ENCODE measurements around the gene SCRT2. TPM values are rescaled to one million over a fixed set of nuclear protein-coding genes. Genes with fewer than 3 reads are reported as not detected.
A peak's percentile ranks its signal among the peaks of the same experiment; 100 is the strongest.

The SCRT2 gene
- total RNA-seq, 2 experiments from 2014 or later: not detected

GRCh38 chr20:668050-668449 lies 7.6 kb downstream of the SCRT2 start:
- H3K27me3 Mint-ChIP-seq: peaks cover 46% of the 10 kb centered on the region
- no peak overlapping the region for H3K4me3 Mint-ChIP-seq
- H3K4me1 Mint-ChIP-seq: peaks cover 2% of the 10 kb centered on the region
- CTCF ChIA-PET: interaction anchor here (1.0 to 2.7 kb wide), 5 partner anchors 11 to 90 kb away, joined by 3 to 10 read pairs (median 5); no protein-coding TSS in a partner anchor
- no peak for ATAC-seq
- intact Hi-C loops (cut with DNase I, micrococcal nuclease): loop anchor here (5.0 kb wide), 1 partner anchor 316 kb away; no protein-coding TSS in a partner anchor
- POLR2A ChIA-PET: no interaction called here
- no peak overlapping the region for H3K27ac Mint-ChIP-seq
- H3K9me3 Mint-ChIP-seq (ENCODE audit: low read depth): no peaks in the 10 kb centered on the region
- DNase-seq: no peak
- H3K36me3 Mint-ChIP-seq (ENCODE audit: low read depth): no peaks in the 10 kb centered on the region

GRCh38 chr20:667351-668034 lies 8.1 kb downstream of the SCRT2 start:
- DNase-seq (peak; percentile 83), ATAC-seq (peak; percentile 66)
- H3K9me3 Mint-ChIP-seq (ENCODE audit: low read depth): no peaks in the 10 kb centered on the region
- no peak overlapping the region for H3K4me3 Mint-ChIP-seq
- peaks cover 4% of the 10 kb centered on the region for H3K4me1 Mint-ChIP-seq
- no peak overlapping the region for H3K27ac Mint-ChIP-seq
- H3K36me3 Mint-ChIP-seq (ENCODE audit: low read depth): no peaks in the 10 kb centered on the region
- peaks cover 47% of the 10 kb centered on the region for H3K27me3 Mint-ChIP-seq
- ChIA-PET POLR2A (interaction anchor here (0.6 kb wide), 1 partner anchor 186 kb away, joined by 5 read pairs; no protein-coding TSS in a partner anchor), CTCF (interaction anchor here (0.6 to 2.7 kb wide), 20 partner anchors 11 to 312 kb away, joined by 3 to 11 read pairs (median 4); partner anchors contain the start of gene SLC52A3)
- intact Hi-C loops (cut with DNase I, micrococcal nuclease): loop anchor here (1.0 to 5.0 kb wide), 2 partner anchors 106 to 315 kb away; no protein-coding TSS in a partner anchor

DNA sequence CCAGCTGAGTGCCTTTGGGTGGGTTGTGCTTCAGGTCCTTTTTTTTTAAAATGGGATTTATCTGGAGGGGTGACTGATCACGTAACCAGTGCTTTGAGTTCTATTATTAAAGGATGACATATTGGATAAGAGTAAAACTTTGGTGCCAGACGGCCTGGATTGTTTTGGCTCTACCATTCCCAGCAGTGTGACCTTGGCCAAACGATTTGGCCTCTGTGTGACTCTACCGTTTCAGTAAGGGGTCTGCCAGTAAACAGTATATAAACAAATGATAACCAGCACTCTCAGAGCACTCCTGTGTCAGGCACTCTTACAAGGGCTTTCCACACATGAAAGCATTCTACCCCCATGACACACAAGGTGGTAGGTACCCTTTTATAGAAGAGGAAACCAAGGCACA lies 8.7 kb downstream of the SCRT2 start:
- ATAC-seq (no peak), DNase-seq (no peak)
- POLR2A ChIA-PET: no interaction called here
- H3K9me3 Mint-ChIP-seq (ENCODE audit: low read depth): no peaks in the 10 kb centered on the region
- H3K27ac Mint-ChIP-seq: no peak overlapping the region
- no peaks in the 10 kb centered on the region for H3K36me3 Mint-ChIP-seq (ENCODE audit: low read depth)
- intact Hi-C loops (cut with DNase I, micrococcal nuclease): loop anchor here (1.0 to 5.0 kb wide), 2 partner anchors 106 to 315 kb away; no protein-coding TSS in a partner anchor
- H3K27me3 Mint-ChIP-seq: peaks cover 45% of the 10 kb centered on the region
- H3K4me3 Mint-ChIP-seq: no peak overlapping the region
- peaks cover 4% of the 10 kb centered on the region for H3K4me1 Mint-ChIP-seq
- CTCF ChIA-PET: interaction anchor here (0.6 to 2.7 kb wide), 20 partner anchors 10 to 311 kb away, joined by 3 to 11 read pairs (median 4); partner anchors contain the start of gene SLC52A3

- Mint-ChIP-seq H3K27me3 (peaks cover 47% of the 10 kb centered on the region), H3K4me3 (no peak overlapping the region), H3K27ac (no peak overlapping the region), H3K4me1 (peaks cover 6% of the 10 kb centered on the region), H3K36me3 (ENCODE audit: low read depth) (no peaks in the 10 kb centered on the region), H3K9me3 (ENCODE audit: low read depth) (no peaks in the 10 kb centered on the region)
- POLR2A ChIA-PET: no interaction called here
- ATAC-seq (no peak), DNase-seq (no peak)
- CTCF ChIA-PET: interaction anchor here (0.7 to 2.3 kb wide), 3 partner anchors 18 to 74 kb away, joined by 3 to 5 read pairs (median 3); no protein-coding TSS in a partner anchor
- intact Hi-C loops (cut with DNase I, micrococcal nuclease): loop anchor here (5.0 kb wide), 1 partner anchor 313 kb away; no protein-coding TSS in a partner anchor
Observed at GRCh38 chr20:665276-665675, 10.3 kb downstream of the SCRT2 start.

- Mint-ChIP-seq H3K4me1 (peaks cover 6% of the 10 kb centered on the region), H3K36me3 (ENCODE audit: low read depth) (no peaks in the 10 kb centered on the region), H3K27me3 (peaks cover 50% of the 10 kb centered on the region), H3K9me3 (ENCODE audit: low read depth) (no peaks in the 10 kb centered on the region), H3K4me3 (no peak overlapping the region), H3K27ac (no peak overlapping the region)
- CTCF ChIA-PET: interaction anchor here (0.6 to 2.3 kb wide), 5 partner anchors 11 to 75 kb away, joined by 3 to 5 read pairs (median 3); partner anchors contain the start of gene SCRT2
- intact Hi-C loops (cut with DNase I, micrococcal nuclease): no loop called here
- DNase-seq (no peak), ATAC-seq (no peak)
- POLR2A ChIA-PET: no interaction called here
Observed at GRCh38 chr20:664576-664975, 11.0 kb downstream of the SCRT2 start.

GRCh38 chr20:664151-664550 lies 11.5 kb downstream of the SCRT2 start:
- no peak overlapping the region for H3K4me3 Mint-ChIP-seq
- ATAC-seq (no peak), DNase-seq (no peak)
- POLR2A ChIA-PET: no interaction called here
- H3K9me3 Mint-ChIP-seq (ENCODE audit: low read depth): no peaks in the 10 kb centered on the region
- peaks cover 6% of the 10 kb centered on the region for H3K4me1 Mint-ChIP-seq
- H3K27me3 Mint-ChIP-seq: peaks cover 52% of the 10 kb centered on the region
- intact Hi-C loops (cut with DNase I, micrococcal nuclease): no loop called here
- H3K27ac Mint-ChIP-seq: no peak overlapping the region
- CTCF ChIA-PET: interaction anchor here (0.6 to 2.3 kb wide), 4 partner anchors 12 to 75 kb away, joined by 3 to 5 read pairs (median 3); partner anchors contain the start of gene SCRT2
- no peaks in the 10 kb centered on the region for H3K36me3 Mint-ChIP-seq (ENCODE audit: low read depth)

- ChIA-PET CTCF (interaction anchor here (0.6 to 2.3 kb wide), 3 partner anchors 12 to 33 kb away, joined by 3 to 5 read pairs (median 3); partner anchors contain the start of gene SCRT2), POLR2A (no interaction called here)
- peak overlapping the region; percentile 27 for H3K4me3 Mint-ChIP-seq
- no peak overlapping the region for H3K27ac Mint-ChIP-seq
- H3K36me3 Mint-ChIP-seq (ENCODE audit: low read depth): no peaks in the 10 kb centered on the region
- ATAC-seq (peak; percentile 39), DNase-seq (peak; percentile 45)
- H3K27me3 Mint-ChIP-seq: peaks cover 55% of the 10 kb centered on the region
- H3K9me3 Mint-ChIP-seq (ENCODE audit: low read depth): no peaks in the 10 kb centered on the region
- intact Hi-C loops (cut with DNase I, micrococcal nuclease): no loop called here
- H3K4me1 Mint-ChIP-seq: peaks cover 6% of the 10 kb centered on the region
Observed at GRCh38 chr20:663315-664090, 12.1 kb downstream of the SCRT2 start.

DNA sequence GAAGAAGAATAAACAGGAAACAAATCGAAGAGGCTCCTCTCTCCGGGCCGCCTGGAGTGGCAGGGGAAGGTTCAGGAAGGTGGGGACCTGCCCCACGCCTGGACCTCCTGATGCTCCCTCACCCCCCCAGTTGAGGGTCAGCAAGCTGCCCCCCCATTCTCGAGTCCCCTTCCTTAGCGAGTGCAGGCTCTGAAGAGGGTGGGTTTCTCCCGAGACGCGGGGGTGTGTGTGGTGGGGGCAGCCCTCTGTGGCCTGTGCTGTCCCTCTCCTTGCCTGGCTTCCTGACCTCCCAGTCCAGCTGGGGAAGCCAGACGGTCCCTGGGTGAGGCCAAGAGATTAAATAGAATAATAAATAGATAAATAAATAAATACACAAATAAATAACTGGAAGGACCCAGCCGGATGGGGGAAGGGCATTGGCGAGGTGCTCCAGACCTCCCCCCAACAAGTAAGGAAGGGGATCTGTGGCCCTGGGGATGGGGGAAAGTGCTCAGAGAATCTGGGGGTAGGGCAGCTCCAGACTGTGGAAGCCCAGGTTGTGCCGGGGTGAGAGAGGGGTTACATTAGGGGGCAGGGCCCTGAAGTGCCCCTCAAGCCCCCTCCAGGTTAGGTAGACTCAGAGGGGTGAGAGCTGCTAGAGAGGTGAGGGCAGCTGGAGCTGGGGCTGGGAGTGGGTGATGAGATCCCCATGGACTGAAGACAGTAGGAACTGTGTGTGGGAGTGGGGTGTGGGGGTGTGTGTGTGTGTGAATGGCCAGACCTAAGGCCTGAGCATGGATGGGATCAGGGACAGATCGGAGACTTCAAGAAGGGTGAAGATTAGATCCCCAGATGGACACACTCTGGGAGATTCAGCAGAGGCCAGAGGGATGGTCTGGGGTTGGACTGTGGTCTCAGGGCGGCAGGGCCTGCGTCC lies 13.1 kb downstream of the SCRT2 start:
- ChIA-PET POLR2A (no interaction called here), CTCF (no interaction called here)
- H3K36me3 Mint-ChIP-seq (ENCODE audit: low read depth): no peaks in the 10 kb centered on the region
- peaks cover 6% of the 10 kb centered on the region for H3K4me1 Mint-ChIP-seq
- intact Hi-C loops (cut with DNase I, micrococcal nuclease): no loop called here
- DNase-seq (no peak), ATAC-seq (no peak)
- H3K27ac Mint-ChIP-seq: no peak overlapping the region
- H3K9me3 Mint-ChIP-seq (ENCODE audit: low read depth): no peaks in the 10 kb centered on the region
- peaks cover 55% of the 10 kb centered on the region for H3K27me3 Mint-ChIP-seq
- H3K4me3 Mint-ChIP-seq: peak overlapping the region; percentile 27

- H3K27me3 Mint-ChIP-seq: peaks cover 52% of the 10 kb centered on the region
- no peak for DNase-seq
- H3K9me3 Mint-ChIP-seq (ENCODE audit: low read depth): no peaks in the 10 kb centered on the region
- H3K27ac Mint-ChIP-seq: no peak overlapping the region
- ChIA-PET CTCF (interaction anchor here (1.1 to 1.2 kb wide), 3 partner anchors 8 to 78 kb away, joined by 4 read pairs; no protein-coding TSS in a partner anchor), POLR2A (no interaction called here)
- H3K4me1 Mint-ChIP-seq: peaks cover 6% of the 10 kb centered on the region
- no peak overlapping the region for H3K4me3 Mint-ChIP-seq
- no peaks in the 10 kb centered on the region for H3K36me3 Mint-ChIP-seq (ENCODE audit: low read depth)
- intact Hi-C loops (cut with DNase I, micrococcal nuclease): no loop called here
- no peak for ATAC-seq
Observed at GRCh38 chr20:661474-662270, 13.9 kb downstream of the SCRT2 start.

- POLR2A ChIA-PET: no interaction called here
- CTCF ChIA-PET: interaction anchor here (0.7 kb wide), 1 partner anchor 669 kb away, joined by 3 read pairs; no protein-coding TSS in a partner anchor
- H3K27me3 Mint-ChIP-seq: peaks cover 41% of the 10 kb centered on the region
Observed at GRCh38 chr20:658731-659291, 16.8 kb downstream of the SCRT2 start.

More at GRCh38 chr20:658731-659291, 16.8 kb downstream of the SCRT2 start:
- no peaks in the 10 kb centered on the region for H3K9me3 Mint-ChIP-seq (ENCODE audit: low read depth)
- H3K36me3 Mint-ChIP-seq (ENCODE audit: low read depth): no peaks in the 10 kb centered on the region
- ATAC-seq (no peak), DNase-seq (no peak)
- no peak overlapping the region for H3K4me3 Mint-ChIP-seq
- no peak overlapping the region for H3K27ac Mint-ChIP-seq
- intact Hi-C loops (cut with DNase I, micrococcal nuclease): no loop called here
- H3K4me1 Mint-ChIP-seq: peaks cover 12% of the 10 kb centered on the region
